ENCODE results near the gene TP53BP2.

- TF ChIP-seq, protein P1, sequence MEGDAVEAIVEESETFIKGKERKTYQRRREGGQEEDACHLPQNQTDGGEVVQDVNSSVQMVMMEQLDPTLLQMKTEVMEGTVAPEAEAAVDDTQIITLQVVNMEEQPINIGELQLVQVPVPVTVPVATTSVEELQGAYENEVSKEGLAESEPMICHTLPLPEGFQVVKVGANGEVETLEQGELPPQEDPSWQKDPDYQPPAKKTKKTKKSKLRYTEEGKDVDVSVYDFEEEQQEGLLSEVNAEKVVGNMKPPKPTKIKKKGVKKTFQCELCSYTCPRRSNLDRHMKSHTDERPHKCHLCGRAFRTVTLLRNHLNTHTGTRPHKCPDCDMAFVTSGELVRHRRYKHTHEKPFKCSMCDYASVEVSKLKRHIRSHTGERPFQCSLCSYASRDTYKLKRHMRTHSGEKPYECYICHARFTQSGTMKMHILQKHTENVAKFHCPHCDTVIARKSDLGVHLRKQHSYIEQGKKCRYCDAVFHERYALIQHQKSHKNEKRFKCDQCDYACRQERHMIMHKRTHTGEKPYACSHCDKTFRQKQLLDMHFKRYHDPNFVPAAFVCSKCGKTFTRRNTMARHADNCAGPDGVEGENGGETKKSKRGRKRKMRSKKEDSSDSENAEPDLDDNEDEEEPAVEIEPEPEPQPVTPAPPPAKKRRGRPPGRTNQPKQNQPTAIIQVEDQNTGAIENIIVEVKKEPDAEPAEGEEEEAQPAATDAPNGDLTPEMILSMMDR (conservative IDR thresholded peaks at IDR 0.05; ENCODE audit: low read length), result no peak
- no peak for TF ChIP-seq EZH2phosphoT487 (IDR thresholded peaks at IDR 0.05; ENCODE audit: borderline replicate concordance)
Measured at GRCh38 chr1:223771814-223772770, 73.7 kb downstream of the TP53BP2 start.
